ENCODE results near the gene KIF5C.

Gene KIF5C

GRCh38 chr2:149050188-149050587 lies 175.2 kb downstream of the KIF5C start:
- Histone ChIP-seq H3K27ac (no peak overlapping the region), H3K36me3 (ENCODE audit: insufficient read depth, low read length) (no peaks in the 10 kb centered on the region), H3K9ac (ENCODE audit: insufficient read length) (no peak overlapping the region), H3K4me3 (no peak overlapping the region), H3K9me3 (ENCODE audit: low read depth, low read length) (no peaks in the 10 kb centered on the region)
- no peak for DNase-seq (ENCODE audit: low read depth, low spot score)
- TF ChIP-seq POLR2AphosphoS5 (IDR thresholded peaks at IDR 0.05; ENCODE audit: borderline replicate concordance, low read depth, low read length) (no peak), EZH2 (IDR thresholded peaks at IDR 0.05) (no peak), FOXP2 (optimal IDR thresholded peaks at IDR 0.05; ENCODE audit: control extremely low read depth, extremely low read length, insufficient read depth) (no peak)

- Histone ChIP-seq H3K36me3 (ENCODE audit: insufficient read depth, low read length) (no peaks in the 10 kb centered on the region), H3K9ac (ENCODE audit: insufficient read length) (no peak overlapping the region), H3K4me3 (no peak overlapping the region), H3K27ac (no peak overlapping the region), H3K9me3 (ENCODE audit: low read depth, low read length) (no peaks in the 10 kb centered on the region)
- no peak for DNase-seq (ENCODE audit: low read depth, low spot score)
- TF ChIP-seq POLR2AphosphoS5 (IDR thresholded peaks at IDR 0.05; ENCODE audit: borderline replicate concordance, low read depth, low read length) (no peak), EZH2 (IDR thresholded peaks at IDR 0.05) (no peak), FOXP2 (optimal IDR thresholded peaks at IDR 0.05; ENCODE audit: control extremely low read depth, extremely low read length, insufficient read depth) (no peak)
Observed at GRCh38 chr2:149055751-149056150, 180.7 kb downstream of the KIF5C start.

- H3K9ac ChIP-seq (ENCODE audit: insufficient read length): no peak overlapping the region
- no peaks in the 10 kb centered on the region for H3K36me3 ChIP-seq (ENCODE audit: insufficient read depth, low read length)
- no peaks in the 10 kb centered on the region for H3K9me3 ChIP-seq (ENCODE audit: low read depth, low read length)
- TF ChIP-seq EZH2 (IDR thresholded peaks at IDR 0.05) (no peak), FOXP2 (optimal IDR thresholded peaks at IDR 0.05; ENCODE audit: control extremely low read depth, extremely low read length, insufficient read depth) (no peak), POLR2AphosphoS5 (IDR thresholded peaks at IDR 0.05; ENCODE audit: borderline replicate concordance, low read depth, low read length) (no peak)
- no peak overlapping the region for H3K4me3 ChIP-seq
- DNase-seq (ENCODE audit: low read depth, low spot score): no peak
- H3K27ac ChIP-seq: no peak overlapping the region
Observed at GRCh38 chr2:149056541-149057255, 181.7 kb downstream of the KIF5C start.

- TF ChIP-seq FOXP2 (optimal IDR thresholded peaks at IDR 0.05; ENCODE audit: control extremely low read depth, extremely low read length, insufficient read depth): no peak
- TF ChIP-seq POLR2AphosphoS5 (IDR thresholded peaks at IDR 0.05; ENCODE audit: borderline replicate concordance, low read depth, low read length): no peak
- no peak for TF ChIP-seq EZH2 (IDR thresholded peaks at IDR 0.05)
- H3K4me3 ChIP-seq: no peak overlapping the region
- no peaks in the 10 kb centered on the region for H3K36me3 ChIP-seq (ENCODE audit: insufficient read depth, low read length)
- no peak overlapping the region for H3K9ac ChIP-seq (ENCODE audit: insufficient read length)
- no peak for DNase-seq (ENCODE audit: low read depth, low spot score)
- H3K27ac ChIP-seq: no peak overlapping the region
- no peaks in the 10 kb centered on the region for H3K9me3 ChIP-seq (ENCODE audit: low read depth, low read length)
Observed at GRCh38 chr2:149057401-149057800, 182.4 kb downstream of the KIF5C start.

GRCh38 chr2:149058936-149059335 lies 183.9 kb downstream of the KIF5C start:
- no peak for DNase-seq (ENCODE audit: low read depth, low spot score)

GRCh38 chr2:149059822-149060221 lies 184.8 kb downstream of the KIF5C start:
- Histone ChIP-seq H3K9me3 (ENCODE audit: low read depth, low read length) (no peaks in the 10 kb centered on the region), H3K27ac (no peak overlapping the region), H3K36me3 (ENCODE audit: insufficient read depth, low read length) (no peaks in the 10 kb centered on the region), H3K4me3 (no peak overlapping the region), H3K9ac (ENCODE audit: insufficient read length) (no peak overlapping the region)
- no peak for DNase-seq (ENCODE audit: low read depth, low spot score)
- TF ChIP-seq EZH2 (IDR thresholded peaks at IDR 0.05) (no peak), POLR2AphosphoS5 (IDR thresholded peaks at IDR 0.05; ENCODE audit: borderline replicate concordance, low read depth, low read length) (no peak), FOXP2 (optimal IDR thresholded peaks at IDR 0.05; ENCODE audit: control extremely low read depth, extremely low read length, insufficient read depth) (no peak)

More at GRCh38 chr2:149058936-149059335, 183.9 kb downstream of the KIF5C start:
- Histone ChIP-seq H3K9me3 (ENCODE audit: low read depth, low read length) (no peaks in the 10 kb centered on the region), H3K9ac (ENCODE audit: insufficient read length) (no peak overlapping the region), H3K36me3 (ENCODE audit: insufficient read depth, low read length) (no peaks in the 10 kb centered on the region), H3K4me3 (no peak overlapping the region), H3K27ac (no peak overlapping the region)
- TF ChIP-seq POLR2AphosphoS5 (IDR thresholded peaks at IDR 0.05; ENCODE audit: borderline replicate concordance, low read depth, low read length) (no peak), FOXP2 (optimal IDR thresholded peaks at IDR 0.05; ENCODE audit: control extremely low read depth, extremely low read length, insufficient read depth) (no peak), EZH2 (IDR thresholded peaks at IDR 0.05) (no peak)

- DNase-seq (ENCODE audit: low read depth, low spot score): no peak
- Histone ChIP-seq H3K9me3 (ENCODE audit: low read depth, low read length) (no peaks in the 10 kb centered on the region), H3K9ac (ENCODE audit: insufficient read length) (no peak overlapping the region), H3K4me3 (no peak overlapping the region), H3K27ac (no peak overlapping the region), H3K36me3 (ENCODE audit: insufficient read depth, low read length) (no peaks in the 10 kb centered on the region)
- TF ChIP-seq POLR2AphosphoS5 (IDR thresholded peaks at IDR 0.05; ENCODE audit: borderline replicate concordance, low read depth, low read length): no peak
- no peak for TF ChIP-seq EZH2 (IDR thresholded peaks at IDR 0.05)
- no peak for TF ChIP-seq FOXP2 (optimal IDR thresholded peaks at IDR 0.05; ENCODE audit: control extremely low read depth, extremely low read length, insufficient read depth)
Observed at GRCh38 chr2:149061133-149061745, 186.2 kb downstream of the KIF5C start.

GRCh38 chr2:149062531-149062930 lies 187.5 kb downstream of the KIF5C start:
- Histone ChIP-seq H3K36me3 (ENCODE audit: insufficient read depth, low read length) (no peaks in the 10 kb centered on the region), H3K4me3 (no peak overlapping the region), H3K9me3 (ENCODE audit: low read depth, low read length) (no peaks in the 10 kb centered on the region), H3K27ac (no peak overlapping the region), H3K9ac (ENCODE audit: insufficient read length) (no peak overlapping the region)
- no peak for TF ChIP-seq POLR2AphosphoS5 (IDR thresholded peaks at IDR 0.05; ENCODE audit: borderline replicate concordance, low read depth, low read length)
- TF ChIP-seq FOXP2 (optimal IDR thresholded peaks at IDR 0.05; ENCODE audit: control extremely low read depth, extremely low read length, insufficient read depth): no peak
- TF ChIP-seq EZH2 (IDR thresholded peaks at IDR 0.05): no peak
- no peak for DNase-seq (ENCODE audit: low read depth, low spot score)

All from SK-N-MC (cell line).